ENCODE data around the gene EXOC6B. TPM values are rescaled to one million over a fixed set of nuclear protein-coding genes. Genes with fewer than 3 reads are reported as not detected.

EXOC6B gene
- total RNA-seq, 1 experiment from 2014 or later = 33.7 TPM

- TF ChIP-seq SMAD4 (CRISPR knock-in tag; IDR thresholded peaks at IDR 0.05) = no peak
- TF ChIP-seq ELF4 (CRISPR knock-in tag; IDR thresholded peaks at IDR 0.05; ENCODE audit: low read depth) = no peak
- no peak for TF ChIP-seq ATF1 (CRISPR knock-in tag; IDR thresholded peaks at IDR 0.05)
- no peak for TF ChIP-seq TP53 (CRISPR knock-in tag; IDR thresholded peaks at IDR 0.05)
Observed at GRCh38 chr2:72139471-72139873, 686.4 kb downstream of the EXOC6B start (continued).

- Mint-ChIP-seq H3K4me3 (no peak overlapping the region), H3K27ac (no peak overlapping the region), H3K36me3 (no peaks in the 10 kb centered on the region), H3K4me1 (peaks cover 17% of the 10 kb centered on the region), H3K9me3 (no peaks in the 10 kb centered on the region), H3K27me3 (ENCODE audit: low read depth) (peaks cover 53% of the 10 kb centered on the region)
- CTCF ChIA-PET = interaction anchor here (2.0 to 3.3 kb wide), 4 partner anchors 10 to 23 kb away, joined by 8 to 19 read pairs (median 18); no protein-coding TSS in a partner anchor
- DNase-seq (ENCODE audit: low spot score) (no peak), ATAC-seq (no peak)
- POLR2A ChIA-PET = no interaction called here
- TF ChIP-seq ZNF232 (CRISPR knock-in tag; IDR thresholded peaks at IDR 0.05) (no peak), ARID4B (CRISPR knock-in tag; IDR thresholded peaks at IDR 0.05; ENCODE audit: borderline replicate concordance) (no peak)
Observed at GRCh38 chr2:72138921-72139381, 686.9 kb downstream of the EXOC6B start.

- no peak overlapping the region for H3K27ac Mint-ChIP-seq
- no peak for TF ChIP-seq ETV6 (CRISPR knock-in tag; IDR thresholded peaks at IDR 0.05)
- no peak for TF ChIP-seq NR1H2 (CRISPR knock-in tag; IDR thresholded peaks at IDR 0.05)
- no peak for TF ChIP-seq MLX (CRISPR knock-in tag; IDR thresholded peaks at IDR 0.05)
- no peak for TF ChIP-seq NR3C1 (CRISPR knock-in tag; conservative IDR thresholded peaks at IDR 0.05; ENCODE audit: low read depth)
- no peak for TF ChIP-seq NFE2L1 (CRISPR knock-in tag; IDR thresholded peaks at IDR 0.05)
- TF ChIP-seq ZNF263 (CRISPR knock-in tag; IDR thresholded peaks at IDR 0.05; ENCODE audit: low read depth) = no peak
- TF ChIP-seq RORB (CRISPR knock-in tag; IDR thresholded peaks at IDR 0.05) = no peak
- no peak for TF ChIP-seq PREB (CRISPR knock-in tag; IDR thresholded peaks at IDR 0.05; ENCODE audit: borderline replicate concordance)
- no peaks in the 10 kb centered on the region for H3K9me3 Mint-ChIP-seq
- DNase-seq (ENCODE audit: low spot score) = no peak
- H3K4me3 Mint-ChIP-seq = no peak overlapping the region
- H3K36me3 Mint-ChIP-seq = no peaks in the 10 kb centered on the region
- ChIA-PET POLR2A (no interaction called here), CTCF (interaction anchor here (0.7 to 3.3 kb wide), 14 partner anchors 9 to 581 kb away, joined by 3 to 19 read pairs (median 5); no protein-coding TSS in a partner anchor)
- H3K4me1 Mint-ChIP-seq = peaks cover 11% of the 10 kb centered on the region
- peaks cover 46% of the 10 kb centered on the region for H3K27me3 Mint-ChIP-seq (ENCODE audit: low read depth)
- no peak for ATAC-seq
Observed at GRCh38 chr2:72138011-72138881, 687.6 kb downstream of the EXOC6B start.
